HG03060 (cell line): ENCODE data around the gene ATP4A.

Source experiments
- ATAC-seq: cut with Tn5 transposase; IDR thresholded peaks from one replicate; pipeline ENCODE4 v1.9.1; 2021; ENCODE audit warnings: low read depth, moderate number of reproducible peaks; ENCODE audit not compliant: unreplicated experiment

ATP4A gene

GRCh38 chr19:35566738-35567137 lies 3.3 kb upstream of the ATP4A start:
- no peak for ATAC-seq

- no peak for ATAC-seq
Observed at GRCh38 chr19:35565016-35565856, 1.8 kb upstream of the ATP4A start.

- ATAC-seq = no peak
Observed at GRCh38 chr19:35562776-35563175, 682 bp downstream of the ATP4A start.

GRCh38 chr19:35562336-35562735 lies 1.1 kb downstream of the ATP4A start:
- ATAC-seq = no peak

- no peak for ATAC-seq
Observed at GRCh38 chr19:35561436-35561835, 2.0 kb downstream of the ATP4A start.

GRCh38 chr19:35560677-35561076 lies 2.8 kb downstream of the ATP4A start:
- ATAC-seq = no peak

GRCh38 chr19:35560271-35560670 lies 3.2 kb downstream of the ATP4A start:
- no peak for ATAC-seq

GRCh38 chr19:35559781-35560180 lies 3.7 kb downstream of the ATP4A start:
- no peak for ATAC-seq

- no peak for ATAC-seq
Observed at GRCh38 chr19:35559281-35559659, 4.2 kb downstream of the ATP4A start.

- ATAC-seq = no peak
Observed at GRCh38 chr19:35558400-35559280, 4.8 kb downstream of the ATP4A start.

- no peak for ATAC-seq
Observed at GRCh38 chr19:35557539-35558399, 5.7 kb downstream of the ATP4A start.

- no peak for ATAC-seq
Observed at GRCh38 chr19:35556846-35557538, 6.5 kb downstream of the ATP4A start.

GRCh38 chr19:35556025-35556590 lies 7.3 kb downstream of the ATP4A start:
- ATAC-seq = no peak

GRCh38 chr19:35555301-35556005 lies 8.0 kb downstream of the ATP4A start:
- no peak for ATAC-seq

GRCh38 chr19:35554076-35554475 lies 9.4 kb downstream of the ATP4A start:
- ATAC-seq = no peak

GRCh38 chr19:35553385-35554000 lies 10.0 kb downstream of the ATP4A start:
- ATAC-seq = no peak

- ATAC-seq = no peak
Observed at GRCh38 chr19:35552534-35553384, 10.7 kb downstream of the ATP4A start.
